Measurements from ENCODE around the gene BTNL9.

DNA sequence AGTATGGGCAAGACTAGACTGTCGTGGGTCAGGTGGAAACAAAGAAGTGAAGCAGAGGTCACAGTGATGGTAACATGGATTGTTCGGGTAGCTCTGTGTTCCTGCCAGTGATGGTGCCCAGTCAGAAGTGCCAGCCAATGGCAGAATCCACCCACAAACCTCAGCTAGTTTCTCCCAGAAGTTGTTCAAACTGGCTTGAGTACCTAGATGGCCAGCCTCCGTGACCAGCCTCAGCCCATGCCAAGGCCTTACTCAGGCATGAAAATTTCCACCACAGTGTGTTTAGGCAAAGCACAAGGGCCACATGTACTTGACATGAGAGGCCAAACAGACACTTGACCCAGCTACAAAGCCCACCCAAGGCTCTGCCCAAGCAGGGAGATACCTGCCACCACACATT lies 19.4 kb upstream of the BTNL9 start:
- TF ChIP-seq ZNF274 (IDR thresholded peaks at IDR 0.05; ENCODE audit: low read depth, low read length) (no peak), YY1 (IDR thresholded peaks at IDR 0.05; ENCODE audit: insufficient read depth, insufficient read length) (no peak), SUZ12 (IDR thresholded peaks at IDR 0.05; ENCODE audit: extremely low read depth, insufficient read depth, insufficient read length) (no peak)

Measured in NT2/D1 (cell line).